ENCODE measurements around the gene FSCN2. TPM values are rescaled to one million over a fixed set of nuclear protein-coding genes. Genes with fewer than 3 reads are reported as not detected.

Gene FSCN2
- total RNA-seq, 2 experiments from 2014 or later: 1.6 to 6.7 TPM

- H3K4me1 ChIP-seq (ENCODE audit: insufficient read depth, low read length, poor library complexity, severe bottlenecking): peaks cover 14% of the 10 kb centered on the region
- ChIA-PET CTCF (ENCODE audit: unreplicated experiment) (no interaction called here), POLR2A (interaction anchor here (0.7 kb wide), 1 partner anchor 67 kb away, joined by 4 read pairs; no protein-coding TSS in a partner anchor)
- no peaks in the 10 kb centered on the region for H3K9me2 ChIP-seq (ENCODE audit: insufficient read depth, low read length)
- peak overlapping the region; percentile 37 for H3K4me2 ChIP-seq (ENCODE audit: low read length)
- H3K4me3 ChIP-seq (ENCODE audit: low read depth, low read length, poor library complexity, severe bottlenecking): peak overlapping the region; percentile 17
- intact Hi-C loops (cut with micrococcal nuclease; ENCODE audit: unreplicated experiment): no loop called here
- no TSS peak for BruUV-seq (replicated peaks)
- H3K79me2 ChIP-seq (ENCODE audit: insufficient read depth, low read depth, low read length): no peaks in the 10 kb centered on the region
- peak overlapping the region; percentile 47; the same call in 1 of the 2 replicates for H2AFZ ChIP-seq (ENCODE audit: low read length)
- TF ChIP-seq EZH2phosphoT487 (IDR thresholded peaks at IDR 0.05; ENCODE audit: borderline replicate concordance, low read depth, low read length) (no peak), CTCF (conservative IDR thresholded peaks at IDR 0.05; ENCODE audit: low read length) (no peak)
- H3K27ac ChIP-seq (ENCODE audit: low read depth, low read length, poor library complexity, severe bottlenecking): no peak overlapping the region
- no peaks in the 10 kb centered on the region for H3K36me3 ChIP-seq (ENCODE audit: insufficient read depth, low read length)
- DNase-seq (ENCODE audit: low spot score): peak; percentile 65
- H4K20me1 ChIP-seq (ENCODE audit: insufficient read depth, low read length): no peaks in the 10 kb centered on the region
- no peaks in the 10 kb centered on the region for H3K9me3 ChIP-seq (ENCODE audit: low read length)
Measured at GRCh38 chr17:81494626-81495377, 33.4 kb upstream of the FSCN2 start.

GRCh38 chr17:81498953-81499600 lies 29.1 kb upstream of the FSCN2 start:
- no peak overlapping the region for H3K4me3 ChIP-seq (ENCODE audit: low read depth, low read length, poor library complexity, severe bottlenecking)
- ChIA-PET POLR2A (no interaction called here), CTCF (ENCODE audit: unreplicated experiment) (no interaction called here)
- no peak overlapping the region for H2AFZ ChIP-seq (ENCODE audit: low read length)
- BruUV-seq (replicated peaks): no TSS peak
- DNase-seq (ENCODE audit: low spot score): no peak
- no peaks in the 10 kb centered on the region for H3K79me2 ChIP-seq (ENCODE audit: insufficient read depth, low read depth, low read length)
- no peaks in the 10 kb centered on the region for H3K9me3 ChIP-seq (ENCODE audit: low read length)
- no peaks in the 10 kb centered on the region for H3K36me3 ChIP-seq (ENCODE audit: insufficient read depth, low read length)
- no peak overlapping the region for H3K4me2 ChIP-seq (ENCODE audit: low read length)
- H4K20me1 ChIP-seq (ENCODE audit: insufficient read depth, low read length): no peaks in the 10 kb centered on the region
- peaks cover 9% of the 10 kb centered on the region for H3K4me1 ChIP-seq (ENCODE audit: insufficient read depth, low read length, poor library complexity, severe bottlenecking)
- intact Hi-C loops (cut with micrococcal nuclease; ENCODE audit: unreplicated experiment): no loop called here
- no peak for TF ChIP-seq CTCF (conservative IDR thresholded peaks at IDR 0.05; ENCODE audit: low read length)
- TF ChIP-seq EZH2phosphoT487 (IDR thresholded peaks at IDR 0.05; ENCODE audit: borderline replicate concordance, low read depth, low read length): no peak
- H3K9me2 ChIP-seq (ENCODE audit: insufficient read depth, low read length): no peaks in the 10 kb centered on the region
- no peak overlapping the region for H3K27ac ChIP-seq (ENCODE audit: low read depth, low read length, poor library complexity, severe bottlenecking)

GRCh38 chr17:81499601-81499970 lies 28.6 kb upstream of the FSCN2 start:
- no peak for DNase-seq (ENCODE audit: low spot score)
- no peaks in the 10 kb centered on the region for H4K20me1 ChIP-seq (ENCODE audit: insufficient read depth, low read length)
- H3K9me3 ChIP-seq (ENCODE audit: low read length): no peaks in the 10 kb centered on the region
- H2AFZ ChIP-seq (ENCODE audit: low read length): no peak overlapping the region
- no peak overlapping the region for H3K4me3 ChIP-seq (ENCODE audit: low read depth, low read length, poor library complexity, severe bottlenecking)
- H3K9me2 ChIP-seq (ENCODE audit: insufficient read depth, low read length): no peaks in the 10 kb centered on the region
- H3K4me2 ChIP-seq (ENCODE audit: low read length): no peak overlapping the region
- no peaks in the 10 kb centered on the region for H3K79me2 ChIP-seq (ENCODE audit: insufficient read depth, low read depth, low read length)
- ChIA-PET POLR2A (interaction anchor here (0.6 kb wide), 1 partner anchor 879 kb away, joined by 3 read pairs; no protein-coding TSS in a partner anchor), CTCF (ENCODE audit: unreplicated experiment) (no interaction called here)
- peaks cover 8% of the 10 kb centered on the region for H3K4me1 ChIP-seq (ENCODE audit: insufficient read depth, low read length, poor library complexity, severe bottlenecking)
- H3K36me3 ChIP-seq (ENCODE audit: insufficient read depth, low read length): no peaks in the 10 kb centered on the region
- TF ChIP-seq CTCF (conservative IDR thresholded peaks at IDR 0.05; ENCODE audit: low read length) (no peak), EZH2phosphoT487 (IDR thresholded peaks at IDR 0.05; ENCODE audit: borderline replicate concordance, low read depth, low read length) (no peak)
- H3K27ac ChIP-seq (ENCODE audit: low read depth, low read length, poor library complexity, severe bottlenecking): no peak overlapping the region
- BruUV-seq (replicated peaks): no TSS peak
- intact Hi-C loops (cut with micrococcal nuclease; ENCODE audit: unreplicated experiment): no loop called here

All from OCI-LY7 (cell line).